ENCODE measurements around the gene NUF2. TPM values are rescaled to one million over a fixed set of nuclear protein-coding genes. Genes with fewer than 3 reads are reported as not detected.
"Not testable (repeated sequence)": the region's sequence is repeated elsewhere in the genome, so short reads cannot be mapped to it uniquely, and the experiment has no call there.

The NUF2 gene
- total and polyA plus RNA-seq, 10 donors, result 2.4 to 8.2 (median 4.8) TPM

- H3K4me3 ChIP-seq, result no peak overlapping the region
- peaks cover 0 to 61% (median 51%) of the 10 kb centered on the region in 8 donors for H3K9me3 ChIP-seq
- peaks cover 0 to 23% (median 0%) of the 10 kb centered on the region in 6 donors for H3K36me3 ChIP-seq
- DNase-seq, result no peak
- no peak overlapping the region for H3K27ac ChIP-seq
- intact Hi-C loops (cut with DNase I; ENCODE audit: low total_unique reads), result no loop called here
- no peaks in the 10 kb centered on the region for H3K27me3 ChIP-seq (replicated peaks in 1 of 7)
- TF ChIP-seq POLR2AphosphoS5 (IDR thresholded peaks at IDR 0.05) (no peak), POLR2A (IDR thresholded peaks at IDR 0.05) (no peak), CTCF (IDR thresholded peaks at IDR 0.05 in 8 of 11, conservative IDR thresholded peaks at IDR 0.05 in 3 of 11) (no peak)
- no peaks in the 10 kb centered on the region for H3K4me1 ChIP-seq
- 82 to 100% (median 93%) methylated on average over 1 of the region's 1 CpG for WGBS, 5 donors
Measured at GRCh38 chr1:163278602-163279001, 43.2 kb upstream of the NUF2 start.

- H3K27me3 ChIP-seq (replicated peaks in 1 of 7); H3K27ac ChIP-seq; intact Hi-C loops (cut with DNase I; ENCODE audit: low total_unique reads); H3K4me3 ChIP-seq; H3K4me1 ChIP-seq; DNase-seq: not testable (repeated sequence)
- Histone ChIP-seq H3K36me3 (peaks cover 0 to 11% (median 0%) of the 10 kb centered on the region in 6 donors), H3K9me3 (peaks cover 0 to 26% (median 19%) of the 10 kb centered on the region in 8 donors)
- WGBS, 5 donors, result 66 to 82% (median 77%) methylated on average over 2 of the region's 2 CpGs
Measured at GRCh38 chr1:163284867-163285266, 36.9 kb upstream of the NUF2 start.

- WGBS, 5 donors, result 90 to 96% (median 93%) methylated on average over 6 of the region's 6 CpGs
- TF ChIP-seq POLR2A (IDR thresholded peaks at IDR 0.05) (no peak), POLR2AphosphoS5 (IDR thresholded peaks at IDR 0.05) (no peak), CTCF (IDR thresholded peaks at IDR 0.05 in 8 of 11, conservative IDR thresholded peaks at IDR 0.05 in 3 of 11) (no peak)
Measured at GRCh38 chr1:163290025-163290640, 31.6 kb upstream of the NUF2 start.

GRCh38 chr1:163291461-163291860 lies 30.3 kb upstream of the NUF2 start:
- TF ChIP-seq CTCF (IDR thresholded peaks at IDR 0.05 in 8 of 11, conservative IDR thresholded peaks at IDR 0.05 in 3 of 11), result no peak
- Histone ChIP-seq H3K36me3 (peaks cover 0 to 26% (median 0%) of the 10 kb centered on the region in 6 donors), H3K27ac (no peak overlapping the region), H3K4me3 (no peak overlapping the region), H3K4me1 (no peaks in the 10 kb centered on the region), H3K27me3 (replicated peaks in 1 of 7) (no peaks in the 10 kb centered on the region), H3K9me3 (peaks cover 0 to 7% (median 3%) of the 10 kb centered on the region in 8 donors)
- WGBS, 5 donors, result 90 to 98% (median 93%) methylated on average over 3 of the region's 3 CpGs
- intact Hi-C loops (cut with DNase I; ENCODE audit: low total_unique reads), result no loop called here
- DNase-seq, result no peak

More at GRCh38 chr1:163290025-163290640, 31.6 kb upstream of the NUF2 start:
- Histone ChIP-seq H3K4me1 (no peaks in the 10 kb centered on the region), H3K9me3 (peaks cover 0 to 7% (median 3%) of the 10 kb centered on the region in 8 donors), H3K27me3 (replicated peaks in 1 of 7) (no peaks in the 10 kb centered on the region), H3K4me3 (no peak overlapping the region), H3K36me3 (peaks cover 0 to 26% (median 0%) of the 10 kb centered on the region in 6 donors), H3K27ac (no peak overlapping the region)
- intact Hi-C loops (cut with DNase I; ENCODE audit: low total_unique reads), result no loop called here
- DNase-seq, result no peak

GRCh38 chr1:163292153-163292552 lies 29.6 kb upstream of the NUF2 start:
- peaks cover 0 to 26% (median 0%) of the 10 kb centered on the region in 6 donors for H3K36me3 ChIP-seq
- H3K27ac ChIP-seq; H3K4me1 ChIP-seq; intact Hi-C loops (cut with DNase I; ENCODE audit: low total_unique reads); H3K27me3 ChIP-seq (replicated peaks in 1 of 7); DNase-seq; H3K4me3 ChIP-seq; H3K9me3 ChIP-seq: not testable (repeated sequence)
- 95 to 100% (median 97%) methylated on average over 2 of the region's 2 CpGs for WGBS, 5 donors

- H3K27ac ChIP-seq; H3K4me1 ChIP-seq; intact Hi-C loops (cut with DNase I; ENCODE audit: low total_unique reads); DNase-seq; H3K27me3 ChIP-seq (replicated peaks in 1 of 7); H3K4me3 ChIP-seq; H3K9me3 ChIP-seq: not testable (repeated sequence)
- 86 to 100% (median 93%) methylated on average over 1 of the region's 1 CpG for whole genome bisulfite sequencing, 5 donors
- H3K36me3 ChIP-seq, result peaks cover 0 to 31% (median 0%) of the 10 kb centered on the region in 6 donors
Measured at GRCh38 chr1:163293497-163293896, 28.3 kb upstream of the NUF2 start.
